Pancreas (tissue), 10 donors: ENCODE results near the gene PEX12. TPM values are rescaled to one million over a fixed set of nuclear protein-coding genes. Genes with fewer than 3 reads are reported as not detected.

Experiments
- ATAC-seq, 4 donors: fragments of 200-7000 bp; cut with Tn5 transposase; one replicate each; pipeline versions ENCODE4 v1.8.0 to v1.9.1; 2020; ENCODE audit warnings: mild to moderate bottlenecking in 4 of 4, moderate library complexity in 4 of 4
- DNase-seq, 6 donors: peaks; one replicate each; pipeline ENCODE4 v3.0.0-alpha.2; 2020
- FAIRE-seq: peaks from 2 replicates; lab custom pipeline; 2012; peaks lifted over from hg19 to GRCh38; lab: Jason Lieb, UNC
- H3K27ac ChIP-seq, 4 donors: fragments of 200-600 bp; sonication (generic); 1 replicate in 3 of 4; 2 replicates in 1 of 4; pipeline versions ENCODE4 v1.5.0 to v1.8.0; 2020
- H3K27me3 ChIP-seq, 4 donors: fragments of 200-600 bp; one replicate each; pipeline ENCODE4 v1.8.0; 2021
- H3K36me3 ChIP-seq, 3 donors: fragments of 200-600 bp; sonication (generic) in 1 of 3; one replicate each; pipeline versions ENCODE4 v1.5.0 to v1.8.0; 2020 to 2021
- H3K4me1 ChIP-seq, 3 donors: fragments of 200-600 bp; one replicate each; pipeline ENCODE4 v1.8.0; 2021
- H3K4me3 ChIP-seq, 4 donors: fragments of 200-600 bp; sonication (generic) in 2 of 4; one replicate each; pipeline versions ENCODE4 v1.5.0 to v1.8.0; 2020 to 2021
- H3K9me3 ChIP-seq, 4 donors: fragments of 200-600 bp; one replicate each; pipeline ENCODE4 v1.8.0; 2021
- WGBS, 2 donors: extraction: QIAGEN DNeasy Blood & Tissue Kit; methylation state at CpG; one replicate each; pipeline ENCODE4 v1.1.7; 2013; 5-methylcytosine and 5-hydroxymethylcytosine counted together
- intact Hi-C, 3 donors: fragments of 100-400 bp; cut with DNase I; formaldehyde crosslinking; loops; one replicate each; pipeline versions ENCODE4 v1.11.1 to v1.14.2; 2022
- polyA plus RNA-seq, 2 donors: library from polyadenylated mRNA; stranded (reverse); fragments of 200-250 nt; gene quantifications; one replicate each; pipeline ENCODE4 v1.2.3, GENCODE V29; 2013
- total RNA-seq, 6 donors: library from RNA; stranded (reverse); fragmentation: NEBNext Ultra II Directional in 4 of 6; extraction: Animal tissue kit (Norgen Biotek cat#: 25700) in 4 of 6; gene quantifications; one replicate each; pipeline versions ENCODE4 v1.2.1 to v1.2.4, GENCODE V29; 2021 to 2023
- TF ChIP-seq, protein P1 (sequence below), 4 donors: fragments of 200-600 bp; sonication (generic) in 3 of 4; IDR thresholded peaks; one replicate each; pipeline versions ENCODE4 v1.5.0 to v1.8.0; 2021; ENCODE audit warnings: antibody characterized with exemption in 4 of 4
- donor health status: healthy with polysubstance abuse.
- donor health status: DM: no; HTN: no; CAD: no; lungs with moderate emphysema.
- donor health status: DM: no; HTN: no; CAD: no.
- donor health status: control.
- donor health status: control.
- donor health status: Bipolar disorder and iron deficiency.
- donor health status: DM: yes; HTN: yes; CAD: no.
- donor health status: DM: no; HTN: no; CAD: no.
- donor health status: DM: no; HTN: no; CAD: no.
- donor health status: DM: yes; HTN: yes; CAD: no.

PEX12 gene
- total and polyA plus RNA-seq, 8 donors: 1.1 to 3.5 (median 2.3) TPM

DNA sequence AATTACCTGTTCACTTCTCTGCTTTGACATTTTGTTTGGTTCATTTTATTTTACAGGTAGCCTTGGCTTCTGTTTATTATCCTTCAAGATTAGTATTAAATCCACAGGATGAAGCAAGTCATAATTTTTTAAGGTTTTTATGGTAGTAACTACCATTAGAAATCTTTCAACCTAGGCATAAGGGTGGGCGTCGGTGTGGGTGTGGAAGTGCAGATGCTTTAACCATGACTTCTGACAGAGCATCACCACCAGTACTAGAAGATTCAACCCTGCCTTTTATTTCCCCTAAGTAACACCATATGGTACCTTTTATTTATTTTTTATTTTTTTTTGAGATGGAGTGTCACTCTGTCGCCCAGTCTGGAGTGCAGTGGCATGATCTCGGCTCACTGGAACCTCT is 31.5 kb upstream of the PEX12 start:
- no peak overlapping the region for H3K27ac ChIP-seq
- DNase-seq: no peak
- TF ChIP-seq, protein P1, sequence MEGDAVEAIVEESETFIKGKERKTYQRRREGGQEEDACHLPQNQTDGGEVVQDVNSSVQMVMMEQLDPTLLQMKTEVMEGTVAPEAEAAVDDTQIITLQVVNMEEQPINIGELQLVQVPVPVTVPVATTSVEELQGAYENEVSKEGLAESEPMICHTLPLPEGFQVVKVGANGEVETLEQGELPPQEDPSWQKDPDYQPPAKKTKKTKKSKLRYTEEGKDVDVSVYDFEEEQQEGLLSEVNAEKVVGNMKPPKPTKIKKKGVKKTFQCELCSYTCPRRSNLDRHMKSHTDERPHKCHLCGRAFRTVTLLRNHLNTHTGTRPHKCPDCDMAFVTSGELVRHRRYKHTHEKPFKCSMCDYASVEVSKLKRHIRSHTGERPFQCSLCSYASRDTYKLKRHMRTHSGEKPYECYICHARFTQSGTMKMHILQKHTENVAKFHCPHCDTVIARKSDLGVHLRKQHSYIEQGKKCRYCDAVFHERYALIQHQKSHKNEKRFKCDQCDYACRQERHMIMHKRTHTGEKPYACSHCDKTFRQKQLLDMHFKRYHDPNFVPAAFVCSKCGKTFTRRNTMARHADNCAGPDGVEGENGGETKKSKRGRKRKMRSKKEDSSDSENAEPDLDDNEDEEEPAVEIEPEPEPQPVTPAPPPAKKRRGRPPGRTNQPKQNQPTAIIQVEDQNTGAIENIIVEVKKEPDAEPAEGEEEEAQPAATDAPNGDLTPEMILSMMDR (IDR thresholded peaks at IDR 0.05): no peak
- no peaks in the 10 kb centered on the region for H3K9me3 ChIP-seq
- no peaks in the 10 kb centered on the region for H3K27me3 ChIP-seq
- intact Hi-C loops: loop anchor here (5.0 to 10.0 kb wide), 2 partner anchors 135 to 137 kb away; no protein-coding TSS in a partner anchor
- no peak for ATAC-seq
- H3K4me3 ChIP-seq: no peak overlapping the region
- 93 to 96% methylated on average over 4 of the region's 4 CpGs for WGBS, 2 donors
- peaks cover 0 to 38% (median 6%) of the 10 kb centered on the region in 3 donors for H3K36me3 ChIP-seq
- no peak for FAIRE-seq
- no peaks in the 10 kb centered on the region for H3K4me1 ChIP-seq

DNA sequence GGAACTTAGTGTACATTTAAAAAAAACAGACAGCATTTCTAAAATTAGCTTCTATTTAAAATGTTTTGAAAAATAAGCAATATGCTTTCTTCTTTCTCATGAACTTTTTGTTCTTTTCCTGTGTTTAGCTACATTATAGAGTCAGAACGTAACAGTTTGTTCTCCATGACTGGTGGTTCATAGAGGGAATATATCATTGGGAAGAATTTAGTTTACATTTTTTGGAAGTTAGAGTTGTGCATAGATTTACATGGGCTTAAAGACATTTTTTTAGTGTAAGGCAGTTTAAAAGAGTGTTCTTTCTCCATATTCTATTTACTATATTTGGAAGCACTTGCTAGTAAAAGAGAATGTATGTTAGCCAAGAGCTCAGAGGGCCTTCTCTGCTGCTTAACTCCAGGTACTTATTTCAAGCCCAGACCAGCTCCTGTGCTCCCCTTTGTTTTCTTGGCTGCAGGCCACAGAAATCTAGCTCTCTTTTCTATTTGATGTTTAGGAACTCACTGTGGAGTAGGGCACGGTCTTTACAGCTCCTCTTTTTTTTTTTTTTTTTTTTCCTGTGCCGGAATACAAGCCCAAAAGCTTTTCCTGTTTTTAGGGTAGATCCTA is 29.0 kb upstream of the PEX12 start:
- DNase-seq: no peak
- intact Hi-C loops: no loop called here
- ATAC-seq: no peak
- no peak for FAIRE-seq
- 82 to 92% methylated on average over 3 of the region's 3 CpGs for WGBS, 2 donors
- Histone ChIP-seq H3K9me3 (no peaks in the 10 kb centered on the region), H3K4me1 (no peaks in the 10 kb centered on the region), H3K27me3 (no peaks in the 10 kb centered on the region), H3K27ac (no peak overlapping the region), H3K36me3 (peaks cover 0 to 38% (median 6%) of the 10 kb centered on the region in 3 donors), H3K4me3 (no peak overlapping the region)
- TF ChIP-seq, protein P1 (IDR thresholded peaks at IDR 0.05): no peak

DNA sequence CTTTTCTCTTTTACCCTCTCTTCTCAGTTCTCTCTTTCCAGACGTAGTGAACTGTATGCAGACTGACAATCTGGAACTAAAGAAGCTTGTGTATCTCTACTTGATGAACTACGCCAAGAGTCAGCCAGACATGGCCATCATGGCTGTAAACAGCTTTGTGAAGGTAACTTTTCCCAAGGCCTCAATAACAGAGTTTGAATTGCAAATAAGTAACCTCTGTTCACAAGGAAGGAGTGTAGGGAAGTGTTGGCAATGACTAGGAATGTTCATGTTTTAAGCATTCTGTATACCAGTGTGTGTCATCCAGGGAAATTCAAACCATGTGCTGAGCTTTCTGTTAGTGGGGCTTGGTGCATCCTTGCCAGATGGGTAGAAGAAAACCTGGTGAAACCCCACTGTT is 27.3 kb upstream of the PEX12 start:
- ATAC-seq (no peak), DNase-seq (no peak), FAIRE-seq (no peak)
- TF ChIP-seq, protein P1 (IDR thresholded peaks at IDR 0.05): no peak
- intact Hi-C loops: no loop called here
- Histone ChIP-seq H3K9me3 (no peaks in the 10 kb centered on the region), H3K4me3 (no peak overlapping the region), H3K27me3 (no peaks in the 10 kb centered on the region), H3K4me1 (no peaks in the 10 kb centered on the region), H3K36me3 (peaks cover 0 to 29% (median 6%) of the 10 kb centered on the region in 3 donors), H3K27ac (no peak overlapping the region)
- 85 to 98% methylated on average over 2 of the region's 2 CpGs for WGBS, 2 donors

DNA sequence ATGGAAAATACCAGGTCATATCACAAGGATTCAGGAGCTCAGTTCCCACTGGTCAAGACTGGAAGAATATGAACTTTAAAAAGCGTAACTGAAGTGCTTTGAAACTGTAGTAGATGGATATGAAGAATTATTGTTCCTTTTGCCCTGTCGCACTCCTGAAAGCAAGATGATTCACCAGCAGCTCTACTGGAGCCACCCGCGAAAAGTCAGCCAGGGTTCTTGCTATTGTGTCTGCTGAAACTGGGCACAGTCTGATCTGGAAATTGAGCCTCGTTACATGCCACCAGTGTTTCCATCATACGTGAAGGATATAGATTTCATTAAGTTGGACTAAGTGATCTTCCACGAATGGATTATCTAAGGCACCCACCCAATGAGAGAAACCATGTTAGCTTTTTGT is 25.3 kb upstream of the PEX12 start:
- intact Hi-C loops: no loop called here
- 90 to 92% methylated on average over 7 of the region's 7 CpGs for WGBS, 2 donors
- TF ChIP-seq, protein P1 (IDR thresholded peaks at IDR 0.05): no peak

DNA sequence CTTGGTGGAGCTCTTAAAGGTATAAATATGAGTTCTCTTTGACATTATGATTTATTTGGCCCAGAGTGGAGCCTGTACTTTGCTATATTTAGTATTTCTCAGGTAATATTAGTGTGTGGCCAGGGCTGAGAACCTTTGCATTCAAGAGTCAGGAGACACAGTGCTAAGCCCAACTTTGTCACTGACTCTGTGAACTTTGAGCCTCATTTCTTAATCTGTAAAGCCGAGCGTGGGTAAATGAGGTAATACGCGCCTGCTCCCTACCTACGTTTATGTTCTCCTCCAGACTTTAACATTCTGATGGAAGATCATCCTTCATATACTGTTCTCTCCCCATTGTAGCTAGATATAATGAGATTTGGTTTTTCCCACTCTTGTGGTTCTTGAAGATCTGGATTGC is 19.2 kb upstream of the PEX12 start:
- FAIRE-seq: no peak
- no peak for ATAC-seq
- no peak for DNase-seq
- intact Hi-C loops: no loop called here
- peaks cover 0 to 18% (median 4%) of the 10 kb centered on the region in 3 donors for H3K36me3 ChIP-seq
- H3K9me3 ChIP-seq: no peaks in the 10 kb centered on the region
- no peak overlapping the region for H3K4me3 ChIP-seq
- H3K27me3 ChIP-seq: no peaks in the 10 kb centered on the region
- no peaks in the 10 kb centered on the region for H3K4me1 ChIP-seq
- H3K27ac ChIP-seq: no peak overlapping the region
- TF ChIP-seq, protein P1 (IDR thresholded peaks at IDR 0.05): no peak
- 65 to 69% methylated on average over 5 of the region's 5 CpGs for WGBS, 2 donors

More for the DNA sequence above, 25.3 kb upstream of the PEX12 start:
- H3K4me3 ChIP-seq: no peak overlapping the region
- peaks cover 0 to 13% (median 10%) of the 10 kb centered on the region in 3 donors for H3K36me3 ChIP-seq
- no peaks in the 10 kb centered on the region for H3K4me1 ChIP-seq
- H3K27ac ChIP-seq: no peak overlapping the region
- H3K9me3 ChIP-seq: no peaks in the 10 kb centered on the region
- FAIRE-seq: no peak
- no peak for ATAC-seq
- no peak for DNase-seq
- H3K27me3 ChIP-seq: no peaks in the 10 kb centered on the region
